GM12874 (cell line): ENCODE results near the gene NKAIN1.

Experiments used
- TF ChIP-seq, protein P1 (sequence below): IDR thresholded peaks from 2 replicates; pipeline ENCODE4 v1.5.1; 2011; ENCODE audit warnings: low read depth, mild to moderate bottlenecking, control low read depth, low read length, moderate library complexity; ENCODE audit not compliant: insufficient read depth

The NKAIN1 gene

GRCh38 chr1:31215065-31215570, 24.6 kb downstream of the NKAIN1 start:
- TF ChIP-seq, protein P1, sequence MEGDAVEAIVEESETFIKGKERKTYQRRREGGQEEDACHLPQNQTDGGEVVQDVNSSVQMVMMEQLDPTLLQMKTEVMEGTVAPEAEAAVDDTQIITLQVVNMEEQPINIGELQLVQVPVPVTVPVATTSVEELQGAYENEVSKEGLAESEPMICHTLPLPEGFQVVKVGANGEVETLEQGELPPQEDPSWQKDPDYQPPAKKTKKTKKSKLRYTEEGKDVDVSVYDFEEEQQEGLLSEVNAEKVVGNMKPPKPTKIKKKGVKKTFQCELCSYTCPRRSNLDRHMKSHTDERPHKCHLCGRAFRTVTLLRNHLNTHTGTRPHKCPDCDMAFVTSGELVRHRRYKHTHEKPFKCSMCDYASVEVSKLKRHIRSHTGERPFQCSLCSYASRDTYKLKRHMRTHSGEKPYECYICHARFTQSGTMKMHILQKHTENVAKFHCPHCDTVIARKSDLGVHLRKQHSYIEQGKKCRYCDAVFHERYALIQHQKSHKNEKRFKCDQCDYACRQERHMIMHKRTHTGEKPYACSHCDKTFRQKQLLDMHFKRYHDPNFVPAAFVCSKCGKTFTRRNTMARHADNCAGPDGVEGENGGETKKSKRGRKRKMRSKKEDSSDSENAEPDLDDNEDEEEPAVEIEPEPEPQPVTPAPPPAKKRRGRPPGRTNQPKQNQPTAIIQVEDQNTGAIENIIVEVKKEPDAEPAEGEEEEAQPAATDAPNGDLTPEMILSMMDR, result no peak

- TF ChIP-seq, protein P1, result no peak
Measured at GRCh38 chr1:31214316-31215064, 25.2 kb downstream of the NKAIN1 start.

DNA sequence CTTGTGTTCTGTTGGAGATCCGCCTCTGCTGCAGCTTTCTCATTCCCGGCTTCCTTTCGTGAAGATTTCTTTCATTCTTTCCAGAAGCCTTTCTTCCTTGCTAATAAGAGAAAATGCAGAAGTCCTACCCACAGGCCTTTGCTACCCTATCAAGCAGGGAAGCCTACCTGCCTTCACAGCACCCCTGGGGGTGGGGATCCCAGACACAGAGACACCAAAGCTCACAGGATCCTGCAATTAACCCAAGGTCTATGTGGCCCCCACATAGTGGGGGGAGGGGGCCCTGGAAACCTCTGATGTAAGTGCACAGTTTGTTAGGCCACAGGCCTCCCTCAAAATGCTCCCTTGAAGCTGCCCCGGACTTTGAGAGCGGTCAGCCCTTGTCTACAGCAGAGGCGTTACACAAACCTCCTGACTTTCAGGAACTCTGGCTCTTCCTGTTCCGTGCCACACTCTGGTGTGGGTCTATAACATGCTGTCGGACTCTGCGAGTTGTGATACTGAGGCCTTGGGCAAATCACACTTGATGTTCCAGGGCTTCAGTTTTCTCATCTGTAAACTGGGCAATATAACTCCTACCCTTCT, 31.2 kb downstream of the NKAIN1 start:
- TF ChIP-seq, protein P1, result no peak

DNA sequence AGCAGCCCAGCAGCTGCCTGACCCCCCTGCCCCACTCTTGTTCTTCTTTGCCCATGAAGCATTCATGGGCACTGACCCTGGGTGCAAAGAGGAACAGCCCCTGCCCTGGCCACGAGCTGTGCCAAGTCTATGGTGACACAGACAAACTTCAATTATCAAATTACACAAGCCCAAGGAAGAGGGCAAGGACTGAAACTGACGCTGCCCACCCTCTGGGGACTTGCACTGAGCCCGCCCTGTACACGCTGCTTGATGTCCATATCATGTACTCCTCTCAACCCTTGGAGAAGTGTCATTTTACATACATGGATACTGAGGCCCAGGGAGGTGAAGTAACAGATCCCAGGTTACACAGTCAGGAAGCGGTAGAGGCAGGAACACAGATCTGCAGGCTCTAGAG, 32.1 kb downstream of the NKAIN1 start:
- TF ChIP-seq, protein P1, result no peak

GRCh38 chr1:31207046-31207445, 32.6 kb downstream of the NKAIN1 start:
- TF ChIP-seq, protein P1, result no peak

- TF ChIP-seq, protein P1, result no peak
Measured at GRCh38 chr1:31203215-31203614, 36.5 kb downstream of the NKAIN1 start.

GRCh38 chr1:31201931-31202360, 37.7 kb downstream of the NKAIN1 start:
- TF ChIP-seq, protein P1, result no peak
